Activated CD4-positive, alpha-beta memory T cell treated with anti-CD3 and anti-CD28 coated beads, Interleukin-2, amount 10 ng/mL, durations not matched to agents 7 days and 5 days (primary cell): ENCODE results near the gene PAN2. TPM values are rescaled to one million over a fixed set of nuclear protein-coding genes. Genes with fewer than 3 reads are reported as not detected.
A peak's percentile ranks its signal among the peaks of the same experiment; 100 is the strongest.
"Not testable (repeated sequence)": the region's sequence is repeated elsewhere in the genome, so short reads cannot be mapped to it uniquely, and the experiment has no call there.

ENCODE experiments used
- CTCF ChIA-PET: fragments of 350-600 bp; sonication (Branson Sonifier 250); formaldehyde crosslinking; loops from one replicate; lab custom pipeline; 2021; ENCODE audit warnings: antibody characterized with exemption, inconsistent platforms; lab: Charles Lee
- POLR2A ChIA-PET: fragments of 350-600 bp; sonication (Branson Sonifier 250); formaldehyde crosslinking; loops from one replicate; lab custom pipeline; 2021; ENCODE audit warnings: antibody characterized with exemption; lab: Charles Lee
- DNase-seq: peaks from one replicate; pipeline ENCODE4 v3.0.0-alpha.2; 2020
- H3K27ac Mint-ChIP-seq: one replicate; pipeline ENCODE4 v1.8.0; 2021; ENCODE audit warnings: mild to moderate bottlenecking, mixed read lengths
- H3K27me3 Mint-ChIP-seq: one replicate; pipeline ENCODE4 v1.8.0; 2021; ENCODE audit warnings: mixed read lengths
- H3K36me3 Mint-ChIP-seq: one replicate; pipeline ENCODE4 v1.8.0; 2021; ENCODE audit warnings: low read depth, mixed read lengths
- H3K4me1 Mint-ChIP-seq: one replicate; pipeline ENCODE4 v1.8.0; 2021; ENCODE audit warnings: mixed read lengths
- H3K4me3 Mint-ChIP-seq: one replicate; pipeline ENCODE4 v1.8.0; 2021; ENCODE audit warnings: mild to moderate bottlenecking, mixed read lengths
- H3K9me3 Mint-ChIP-seq: one replicate; pipeline ENCODE4 v1.8.0; 2021; ENCODE audit warnings: mixed read lengths
- total RNA-seq, 2 experiments: library from RNA; stranded (reverse); gene quantifications; one replicate each; pipeline ENCODE4 v1.2.3, GENCODE V29; 2021

Gene PAN2
- total RNA-seq, 2 experiments from 2014 or later: 61.3 to 64.2 TPM

DNA sequence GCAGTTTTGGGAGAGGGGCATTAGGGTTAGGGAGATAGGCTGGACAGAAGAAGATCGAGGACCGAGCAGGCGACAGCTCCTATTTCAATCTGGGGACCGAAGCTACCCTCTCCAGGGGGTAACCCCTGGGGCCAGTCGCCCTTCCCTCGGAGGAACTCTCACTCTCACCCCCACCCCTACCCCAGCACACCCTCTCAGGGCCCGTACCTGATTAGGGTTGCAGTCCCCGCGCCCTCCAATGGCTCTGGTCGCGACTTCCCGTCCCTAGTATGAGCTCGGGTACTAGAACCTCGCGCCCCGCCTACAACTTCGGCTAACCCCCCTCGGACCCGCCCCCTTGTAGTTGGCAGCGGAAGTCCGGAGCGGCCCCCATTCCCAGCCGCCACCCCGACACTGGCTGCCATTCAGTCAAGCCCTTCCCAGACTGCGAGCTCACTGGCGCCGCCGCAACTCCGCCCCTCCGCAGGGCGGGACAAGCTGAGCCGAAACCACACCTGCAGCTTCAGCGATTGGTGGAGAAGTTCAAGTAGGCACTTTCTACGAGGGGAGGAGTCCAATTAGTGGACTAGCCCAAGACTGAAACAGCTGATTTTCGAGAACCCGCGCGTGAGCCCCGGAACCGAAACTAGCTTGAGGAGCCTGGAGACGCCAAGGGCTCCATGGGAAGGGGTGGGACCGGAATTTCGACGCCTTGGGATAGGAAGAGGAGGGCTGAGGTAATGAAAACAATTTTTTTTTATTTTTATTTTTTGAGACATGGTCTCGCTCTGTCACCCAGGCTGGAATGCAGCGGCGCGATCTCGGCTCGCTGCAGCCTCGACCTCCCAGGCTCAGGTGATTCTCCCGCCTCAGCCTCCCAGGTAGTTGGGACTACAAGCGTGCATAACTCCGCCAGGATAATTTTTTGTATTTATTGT, 26.3 kb upstream of the PAN2 start, which contains the start of gene STAT2:
Gene STAT2, minus strand, starts transcription at position 257 of the 917 bp plus-strand sequence. CDS start 3,536 bp downstream, outside the sequence.
- Mint-ChIP-seq H3K4me1 (peaks cover 28% of the 10 kb centered on the region), H3K27me3 (no peaks in the 10 kb centered on the region), H3K9me3 (no peaks in the 10 kb centered on the region), H3K36me3 (peaks cover 31% of the 10 kb centered on the region), H3K27ac (peak within 1 kb of the TSS; percentile 90), H3K4me3 (peak within 1 kb of the TSS; percentile 93)
- POLR2A ChIA-PET: interaction anchor here (0.6 to 5.9 kb wide), 40 partner anchors 10 to 752 kb away, joined by 3 to 113 read pairs (median 8); partner anchors contain the start of genes ANKRD52, BAZ2A, CNPY2 and COQ10A
- CTCF ChIA-PET: interaction anchor here (0.6 to 6.8 kb wide), 29 partner anchors 9 to 434 kb away, joined by 3 to 41 read pairs (median 4); partner anchors contain the start of genes CNPY2, COQ10A, ESYT1 and IL23A
- peak; percentile 100 for DNase-seq

DNA sequence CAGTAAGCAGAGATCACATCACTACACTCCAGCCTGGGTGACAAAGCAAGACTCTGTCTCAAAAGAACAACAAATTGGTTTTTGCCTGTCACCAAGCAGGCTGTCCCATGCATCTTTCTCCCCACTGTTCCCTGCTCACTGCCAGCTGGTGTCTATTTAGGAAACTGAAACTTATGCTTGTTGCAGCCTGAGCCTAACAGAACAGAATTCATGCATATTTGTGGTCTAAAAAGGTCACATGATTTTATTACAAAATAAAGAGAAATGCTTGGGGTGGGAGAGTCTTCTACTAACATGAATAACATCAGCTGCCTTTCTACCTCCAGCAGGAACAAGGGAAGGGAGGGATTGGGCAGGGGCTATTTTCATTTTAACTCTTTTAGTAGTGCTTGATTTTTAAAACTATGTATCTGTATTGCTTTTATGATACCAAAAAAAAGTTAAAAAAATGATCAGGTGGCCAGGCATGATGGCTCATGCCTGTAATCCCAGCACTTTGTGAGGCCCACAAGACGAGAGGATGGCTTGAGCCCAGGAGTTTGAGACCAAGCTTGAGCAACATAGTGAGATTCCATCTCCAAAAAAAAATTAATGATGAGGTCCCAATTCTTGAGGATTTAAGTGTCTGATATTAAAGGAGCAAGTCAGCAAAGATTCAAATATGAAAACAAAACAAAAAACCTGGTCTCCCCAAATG, 25.2 kb upstream of the PAN2 start:
- POLR2A ChIA-PET: interaction anchor here (0.9 to 5.9 kb wide), 33 partner anchors 9 to 753 kb away, joined by 3 to 113 read pairs (median 9); partner anchors contain the start of genes ANKRD52, BAZ2A, CNPY2 and IL23A
- H3K4me3 Mint-ChIP-seq: peak overlapping the region; percentile 93
- CTCF ChIA-PET: interaction anchor here (0.6 to 6.8 kb wide), 17 partner anchors 10 to 433 kb away, joined by 3 to 41 read pairs (median 6); partner anchors contain the start of genes CNPY2, COQ10A, ESYT1 and IL23A
- no peak for DNase-seq
- peak overlapping the region; percentile 90 for H3K27ac Mint-ChIP-seq
- H3K36me3 Mint-ChIP-seq: peaks cover 42% of the 10 kb centered on the region
- peaks cover 28% of the 10 kb centered on the region for H3K4me1 Mint-ChIP-seq
- no peaks in the 10 kb centered on the region for H3K9me3 Mint-ChIP-seq
- H3K27me3 Mint-ChIP-seq: no peaks in the 10 kb centered on the region

DNA sequence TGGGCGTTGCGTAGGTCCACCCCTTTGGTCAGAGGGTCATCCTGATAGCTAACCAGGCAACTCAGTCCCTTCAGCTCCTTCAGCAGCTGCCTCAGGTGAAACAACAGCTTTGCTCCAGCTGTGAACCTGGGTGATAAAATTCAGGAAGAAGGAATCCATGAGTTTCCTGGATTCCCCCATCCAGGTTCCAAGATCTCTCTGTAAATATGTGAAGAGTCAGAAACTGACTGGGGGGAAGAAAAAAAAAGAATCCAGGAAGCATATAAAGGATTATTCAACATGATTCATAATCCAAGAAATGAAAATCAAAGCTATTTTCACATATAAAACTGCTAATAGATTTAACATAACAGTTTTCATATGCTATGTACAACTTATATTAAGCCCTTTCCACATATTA, 17.5 kb upstream of the PAN2 start:
- ChIA-PET POLR2A (interaction anchor here (1.4 to 4.7 kb wide), 4 partner anchors 8 to 97 kb away, joined by 4 to 40 read pairs (median 8); partner anchors contain the start of genes IL23A, STAT2 and TIMELESS), CTCF (interaction anchor here (1.0 to 3.4 kb wide), 3 partner anchors 9 to 42 kb away, joined by 3 to 11 read pairs (median 7); partner anchors contain the start of genes PAN2 and STAT2)
- no peak for DNase-seq
- Mint-ChIP-seq H3K4me1 (peaks cover 5% of the 10 kb centered on the region), H3K36me3 (peaks cover 69% of the 10 kb centered on the region), H3K9me3 (no peaks in the 10 kb centered on the region), H3K27ac (no peak overlapping the region), H3K27me3 (no peaks in the 10 kb centered on the region), H3K4me3 (no peak overlapping the region)

DNA sequence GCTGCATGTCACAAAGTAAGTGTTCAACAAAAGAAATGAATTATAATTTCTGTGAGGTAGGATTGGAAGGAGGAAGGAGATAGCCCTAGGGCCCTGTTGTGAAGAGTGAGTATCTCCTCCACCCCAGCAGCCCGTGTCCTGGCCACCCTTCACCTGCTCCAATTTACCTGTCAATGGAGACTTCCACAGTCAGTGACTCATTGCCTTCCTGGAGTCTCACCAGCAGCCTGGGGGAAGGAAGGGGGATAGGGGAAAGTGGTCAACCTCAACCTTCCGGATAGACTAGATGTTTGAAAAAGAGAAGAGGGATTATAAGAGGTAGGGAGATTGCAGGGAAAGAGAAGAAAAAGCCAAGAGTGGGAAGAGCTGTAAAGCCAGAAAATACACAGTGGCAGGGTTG, 16.9 kb upstream of the PAN2 start:
- H3K27me3 Mint-ChIP-seq: no peaks in the 10 kb centered on the region
- no peak for DNase-seq
- POLR2A ChIA-PET: interaction anchor here (1.5 to 4.7 kb wide), 3 partner anchors 9 to 98 kb away, joined by 5 to 40 read pairs (median 10); partner anchors contain the start of genes IL23A, STAT2 and TIMELESS
- H3K27ac Mint-ChIP-seq: no peak overlapping the region
- H3K4me3 Mint-ChIP-seq: no peak overlapping the region
- H3K9me3 Mint-ChIP-seq: no peaks in the 10 kb centered on the region
- peaks cover 69% of the 10 kb centered on the region for H3K36me3 Mint-ChIP-seq
- peaks cover 2% of the 10 kb centered on the region for H3K4me1 Mint-ChIP-seq
- CTCF ChIA-PET: interaction anchor here (1.6 to 3.4 kb wide), 2 partner anchors 10 to 17 kb away, joined by 7 to 11 read pairs; partner anchors contain the start of genes PAN2 and STAT2

DNA sequence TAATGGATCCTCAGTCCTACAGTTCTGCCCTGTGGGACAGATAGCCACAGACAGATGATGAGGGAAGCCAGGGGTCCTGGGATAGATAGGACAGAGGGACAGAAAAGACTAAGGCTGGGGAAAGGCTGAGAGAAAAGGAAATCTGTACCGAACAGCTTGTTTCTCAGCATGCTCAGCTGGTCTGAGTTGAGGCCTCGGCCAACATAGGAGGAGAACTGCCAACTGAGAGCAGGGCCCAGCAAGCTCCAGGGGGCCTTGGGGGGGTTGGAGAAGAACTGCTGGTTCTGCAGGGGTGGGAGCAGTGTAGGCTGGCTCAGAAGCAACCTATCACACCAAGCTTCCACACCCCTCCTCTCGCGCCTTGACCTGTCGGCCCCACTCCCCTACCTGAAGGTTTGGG, 15.0 kb upstream of the PAN2 start:
- Mint-ChIP-seq H3K4me1 (peaks cover 2% of the 10 kb centered on the region), H3K9me3 (no peaks in the 10 kb centered on the region), H3K36me3 (peaks cover 62% of the 10 kb centered on the region), H3K27ac (no peak overlapping the region), H3K27me3 (no peaks in the 10 kb centered on the region), H3K4me3 (no peak overlapping the region)
- CTCF ChIA-PET: interaction anchor here (0.6 to 1.5 kb wide), 3 partner anchors 11 to 132 kb away, joined by 3 to 4 read pairs (median 3); partner anchors contain the start of genes STAT2 and TIMELESS
- DNase-seq: no peak
- POLR2A ChIA-PET: interaction anchor here (1.4 to 4.7 kb wide), 5 partner anchors 10 to 115 kb away, joined by 3 to 40 read pairs (median 8); partner anchors contain the start of genes IL23A, PAN2, STAT2 and TIMELESS

DNA sequence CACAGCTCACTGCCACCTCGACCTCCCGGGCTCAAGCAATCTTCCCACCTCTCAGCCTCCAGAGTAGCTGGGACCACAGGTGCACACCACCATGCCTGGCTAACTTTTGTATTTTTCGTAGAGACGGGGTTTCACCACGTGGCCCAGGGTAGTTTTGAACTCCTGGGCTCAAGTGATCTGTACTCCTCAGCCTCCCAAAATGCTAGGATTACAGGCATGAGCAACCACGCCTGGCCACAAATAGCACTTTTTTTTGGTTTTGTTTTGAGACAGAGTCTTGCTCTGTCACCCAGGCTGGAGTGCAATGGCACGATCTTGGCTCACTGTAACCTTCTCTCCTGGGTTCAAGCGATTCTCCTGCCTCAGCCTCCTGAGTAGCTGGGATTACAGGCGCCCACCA, 13.5 kb upstream of the PAN2 start:
- H3K9me3 Mint-ChIP-seq, H3K27ac Mint-ChIP-seq, H3K4me3 Mint-ChIP-seq, DNase-seq, H3K27me3 Mint-ChIP-seq, H3K4me1 Mint-ChIP-seq: not testable (repeated sequence)
- ChIA-PET CTCF (interaction anchor here (0.7 to 1.3 kb wide), 3 partner anchors 9 to 228 kb away, joined by 5 to 6 read pairs (median 6); no protein-coding TSS in a partner anchor), POLR2A (interaction anchor here (0.7 to 2.9 kb wide), 3 partner anchors 8 to 165 kb away, joined by 3 to 21 read pairs (median 4); partner anchors contain the start of genes IL23A and STAT2)
- peaks cover 76% of the 10 kb centered on the region for H3K36me3 Mint-ChIP-seq

DNA sequence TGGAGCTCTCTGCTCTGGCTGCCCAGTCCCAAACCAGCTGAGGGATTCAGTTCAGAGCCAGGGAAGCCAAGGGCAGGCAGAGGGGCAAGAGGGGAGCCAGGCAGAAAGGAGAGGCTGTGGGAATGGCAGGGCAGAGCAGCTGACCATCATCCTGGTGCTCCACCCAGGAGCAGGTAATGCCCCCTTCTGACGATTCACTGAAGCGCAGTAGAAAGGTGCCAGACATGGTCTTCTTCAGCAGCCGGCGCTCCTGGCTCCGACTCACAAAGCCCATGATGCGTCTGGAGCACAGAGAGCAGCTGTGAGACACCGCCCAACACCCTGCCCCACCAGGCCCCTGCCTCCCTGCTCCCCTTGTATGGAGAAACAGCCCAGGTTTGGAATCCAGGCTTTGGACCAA, 12.9 kb upstream of the PAN2 start:
- peaks cover 78% of the 10 kb centered on the region for H3K36me3 Mint-ChIP-seq
- H3K9me3 Mint-ChIP-seq: no peaks in the 10 kb centered on the region
- H3K4me3 Mint-ChIP-seq: no peak overlapping the region
- H3K27ac Mint-ChIP-seq: no peak overlapping the region
- POLR2A ChIA-PET: interaction anchor here (0.7 to 2.9 kb wide), 4 partner anchors 8 to 164 kb away, joined by 3 to 21 read pairs (median 4); partner anchors contain the start of genes IL23A, PAN2 and STAT2
- no peaks in the 10 kb centered on the region for H3K27me3 Mint-ChIP-seq
- CTCF ChIA-PET: interaction anchor here (1.0 to 1.2 kb wide), 2 partner anchors 10 to 14 kb away, joined by 3 to 6 read pairs; partner anchors contain the start of gene STAT2
- peaks cover 2% of the 10 kb centered on the region for H3K4me1 Mint-ChIP-seq
- no peak for DNase-seq

DNA sequence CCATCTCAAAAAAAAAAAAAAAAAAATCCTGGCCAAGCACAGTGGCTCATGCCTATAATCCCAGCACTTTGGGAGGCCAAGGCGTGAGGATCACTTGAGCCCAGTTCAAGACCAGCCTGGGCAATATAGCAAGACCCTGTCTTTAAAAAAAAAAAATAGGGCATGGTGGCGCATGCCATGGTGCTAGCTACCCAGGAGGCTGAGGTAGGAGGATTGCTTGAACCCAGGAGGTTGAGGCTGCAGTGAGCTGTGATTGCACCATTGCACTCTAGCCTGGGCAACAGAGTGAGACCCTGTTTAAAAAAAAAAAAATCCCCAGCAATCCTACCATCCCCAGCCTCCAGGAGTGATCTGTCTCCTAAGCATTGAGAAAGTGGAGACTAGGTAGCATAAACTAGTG, 8.5 kb upstream of the PAN2 start:
- not testable (repeated sequence) for H3K4me3 Mint-ChIP-seq
- POLR2A ChIA-PET: interaction anchor here (1.3 to 6.9 kb wide), 2 partner anchors 9 to 17 kb away, joined by 7 to 113 read pairs; partner anchors contain the start of genes PAN2 and STAT2
- H3K4me1 Mint-ChIP-seq: peaks cover 31% of the 10 kb centered on the region

DNA sequence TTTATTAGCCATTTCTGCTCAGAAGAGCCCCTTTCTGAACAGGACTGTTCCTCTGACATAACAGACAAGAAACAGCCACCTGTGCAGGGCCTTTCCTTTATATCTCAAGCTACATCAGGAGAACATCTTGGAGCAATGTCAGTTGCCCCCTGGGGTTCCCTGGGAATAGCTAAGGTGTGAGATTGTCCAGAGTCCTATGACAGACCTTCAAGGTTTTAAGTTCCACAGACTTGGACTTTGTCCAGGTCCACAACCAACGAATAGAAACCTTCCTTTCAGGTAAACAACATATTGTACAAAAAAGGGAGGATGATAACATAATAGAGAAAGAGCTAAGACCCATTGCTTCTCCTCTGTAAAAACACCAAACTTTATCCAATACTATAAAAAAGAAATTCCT, 7.8 kb upstream of the PAN2 start:
- peaks cover 59% of the 10 kb centered on the region for H3K36me3 Mint-ChIP-seq
- H3K9me3 Mint-ChIP-seq: no peaks in the 10 kb centered on the region
- H3K27me3 Mint-ChIP-seq: no peaks in the 10 kb centered on the region
- H3K27ac Mint-ChIP-seq: no peak overlapping the region
- POLR2A ChIA-PET: interaction anchor here (0.8 to 6.9 kb wide), 6 partner anchors 8 to 107 kb away, joined by 3 to 113 read pairs (median 4); partner anchors contain the start of genes CNPY2, PAN2, STAT2 and TIMELESS
- no peak for DNase-seq
- H3K4me3 Mint-ChIP-seq: no peak overlapping the region
- CTCF ChIA-PET: interaction anchor here (0.6 kb wide), 1 partner anchor 36 kb away, joined by 3 read pairs; no protein-coding TSS in a partner anchor
- H3K4me1 Mint-ChIP-seq: peaks cover 35% of the 10 kb centered on the region

More for the DNA sequence above, 8.5 kb upstream of the PAN2 start:
- CTCF ChIA-PET: interaction anchor here (1.0 kb wide), 1 partner anchor 27 kb away, joined by 3 read pairs; the partner anchor contains the start of gene CNPY2
- H3K27me3 Mint-ChIP-seq, DNase-seq, H3K27ac Mint-ChIP-seq, H3K9me3 Mint-ChIP-seq: not testable (repeated sequence)
- H3K36me3 Mint-ChIP-seq: peaks cover 66% of the 10 kb centered on the region

DNA sequence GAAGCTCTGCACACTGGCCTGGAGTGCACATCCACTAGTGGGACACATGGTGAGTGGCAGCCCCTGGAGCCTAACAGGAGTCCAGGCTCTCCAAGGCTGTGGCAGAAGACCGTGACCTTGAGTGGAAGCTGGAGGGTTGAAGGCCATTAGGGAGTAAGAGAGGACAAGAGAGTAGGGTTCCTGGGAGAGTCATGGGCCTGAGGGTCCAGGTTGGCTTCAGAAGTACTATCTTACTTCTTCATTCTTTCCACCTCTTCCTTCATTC, 5.3 kb upstream of the PAN2 start:
- no peak for DNase-seq
- Mint-ChIP-seq H3K36me3 (peaks cover 42% of the 10 kb centered on the region), H3K9me3 (no peaks in the 10 kb centered on the region), H3K4me3 (peak overlapping the region; percentile 76), H3K4me1 (peaks cover 45% of the 10 kb centered on the region), H3K27ac (peak overlapping the region; percentile 96), H3K27me3 (no peaks in the 10 kb centered on the region)
- POLR2A ChIA-PET: interaction anchor here (0.7 to 6.9 kb wide), 12 partner anchors 8 to 235 kb away, joined by 3 to 113 read pairs (median 6); partner anchors contain the start of genes CNPY2, CS, ESYT1 and PA2G4
- CTCF ChIA-PET: interaction anchor here (1.8 to 2.8 kb wide), 3 partner anchors 20 to 125 kb away, joined by 7 to 23 read pairs (median 10); partner anchors contain the start of genes CNPY2 and STAT2
